ENCODE results near the gene WAPL. TPM values are rescaled to one million over a fixed set of nuclear protein-coding genes. Genes with fewer than 3 reads are reported as not detected.

Gene WAPL
- total RNA-seq, 2 donors from 2014 or later = 19.5 to 20.2 TPM

DNA sequence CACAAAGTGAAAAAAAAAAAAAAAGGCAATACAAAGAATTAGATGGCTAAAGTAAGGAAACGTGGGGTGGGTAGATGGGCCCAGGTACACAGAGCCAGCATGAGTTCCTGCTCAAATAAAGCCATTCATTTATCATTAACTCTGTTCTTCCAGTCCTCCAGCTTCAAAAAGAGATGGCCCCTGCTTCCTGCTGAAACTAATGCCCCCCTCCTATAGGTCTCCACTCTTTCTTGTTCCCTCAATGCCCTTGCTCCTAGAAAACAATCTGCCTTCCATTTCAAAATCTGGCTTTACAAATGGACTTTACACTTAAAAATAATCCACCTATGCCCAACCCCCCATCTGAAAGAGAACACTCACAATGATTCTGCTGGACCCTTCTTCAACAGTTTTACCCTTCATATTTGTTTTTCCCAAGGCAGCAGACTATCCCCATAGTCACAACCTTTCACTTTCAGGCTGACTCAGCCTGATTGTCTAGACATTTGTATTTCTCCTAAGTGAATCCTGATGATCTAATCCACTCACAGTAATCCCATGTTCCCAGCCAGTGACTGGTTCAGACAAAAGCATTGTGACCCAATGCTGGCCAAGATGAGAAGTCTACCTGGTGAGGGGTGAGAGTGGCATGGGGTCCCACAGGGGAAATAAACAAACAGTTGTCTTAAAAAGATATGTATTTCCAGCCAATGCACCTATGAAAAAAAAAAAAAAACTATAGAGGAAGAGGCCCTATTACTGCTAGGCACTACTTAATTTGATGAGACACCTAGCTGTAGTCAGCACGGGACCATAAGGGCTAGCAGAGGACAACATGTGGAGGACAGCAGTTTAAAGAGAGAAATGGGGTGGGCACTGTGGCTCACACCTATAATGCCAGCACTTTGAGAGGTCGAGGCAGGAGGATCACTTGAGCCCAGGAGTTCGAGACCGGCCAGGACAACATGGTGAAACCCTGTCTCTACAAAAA lies 80.4 kb downstream of the WAPL start:
- TF ChIP-seq, protein P1, sequence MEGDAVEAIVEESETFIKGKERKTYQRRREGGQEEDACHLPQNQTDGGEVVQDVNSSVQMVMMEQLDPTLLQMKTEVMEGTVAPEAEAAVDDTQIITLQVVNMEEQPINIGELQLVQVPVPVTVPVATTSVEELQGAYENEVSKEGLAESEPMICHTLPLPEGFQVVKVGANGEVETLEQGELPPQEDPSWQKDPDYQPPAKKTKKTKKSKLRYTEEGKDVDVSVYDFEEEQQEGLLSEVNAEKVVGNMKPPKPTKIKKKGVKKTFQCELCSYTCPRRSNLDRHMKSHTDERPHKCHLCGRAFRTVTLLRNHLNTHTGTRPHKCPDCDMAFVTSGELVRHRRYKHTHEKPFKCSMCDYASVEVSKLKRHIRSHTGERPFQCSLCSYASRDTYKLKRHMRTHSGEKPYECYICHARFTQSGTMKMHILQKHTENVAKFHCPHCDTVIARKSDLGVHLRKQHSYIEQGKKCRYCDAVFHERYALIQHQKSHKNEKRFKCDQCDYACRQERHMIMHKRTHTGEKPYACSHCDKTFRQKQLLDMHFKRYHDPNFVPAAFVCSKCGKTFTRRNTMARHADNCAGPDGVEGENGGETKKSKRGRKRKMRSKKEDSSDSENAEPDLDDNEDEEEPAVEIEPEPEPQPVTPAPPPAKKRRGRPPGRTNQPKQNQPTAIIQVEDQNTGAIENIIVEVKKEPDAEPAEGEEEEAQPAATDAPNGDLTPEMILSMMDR (IDR thresholded peaks at IDR 0.05) = no peak
- Histone ChIP-seq H3K4me3 (no peak overlapping the region), H3K27me3 (no peaks in the 10 kb centered on the region), H3K9me3 (no peaks in the 10 kb centered on the region), H3K36me3 (peaks cover 78% of the 10 kb centered on the region), H3K4me1 (no peaks in the 10 kb centered on the region), H3K27ac (no peak overlapping the region)
- no peak for DNase-seq (ENCODE audit: low spot score)

GRCh38 chr10:86439544-86439943 lies 82.0 kb downstream of the WAPL start:
- Histone ChIP-seq H3K9me3 (no peaks in the 10 kb centered on the region), H3K4me3 (no peak overlapping the region), H3K4me1 (no peaks in the 10 kb centered on the region), H3K36me3 (peaks cover 74% of the 10 kb centered on the region), H3K27me3 (no peaks in the 10 kb centered on the region), H3K27ac (no peak overlapping the region)
- DNase-seq (ENCODE audit: low spot score) = peak; percentile 90
- TF ChIP-seq, protein P1 (IDR thresholded peaks at IDR 0.05) = no peak

- no peak for DNase-seq (ENCODE audit: low spot score)
- H3K27ac ChIP-seq = no peak overlapping the region
- TF ChIP-seq, protein P1 (IDR thresholded peaks at IDR 0.05) = no peak
- peaks cover 61% of the 10 kb centered on the region for H3K36me3 ChIP-seq
- no peaks in the 10 kb centered on the region for H3K9me3 ChIP-seq
- H3K27me3 ChIP-seq = no peaks in the 10 kb centered on the region
- H3K4me3 ChIP-seq = no peak overlapping the region
- H3K4me1 ChIP-seq = no peaks in the 10 kb centered on the region
Measured at GRCh38 chr10:86438091-86438749, 83.4 kb downstream of the WAPL start.

GRCh38 chr10:86437447-86437846 lies 84.1 kb downstream of the WAPL start:
- no peaks in the 10 kb centered on the region for H3K9me3 ChIP-seq
- TF ChIP-seq, protein P1 (IDR thresholded peaks at IDR 0.05) = no peak
- H3K4me1 ChIP-seq = no peaks in the 10 kb centered on the region
- H3K4me3 ChIP-seq = no peak overlapping the region
- no peak for DNase-seq (ENCODE audit: low spot score)
- H3K27me3 ChIP-seq = no peaks in the 10 kb centered on the region
- H3K36me3 ChIP-seq = peaks cover 53% of the 10 kb centered on the region
- no peak overlapping the region for H3K27ac ChIP-seq

GRCh38 chr10:86436963-86437362 lies 84.6 kb downstream of the WAPL start:
- H3K27ac ChIP-seq = no peak overlapping the region
- no peak for DNase-seq (ENCODE audit: low spot score)
- H3K4me1 ChIP-seq = no peaks in the 10 kb centered on the region
- no peaks in the 10 kb centered on the region for H3K9me3 ChIP-seq
- H3K4me3 ChIP-seq = no peak overlapping the region
- TF ChIP-seq, protein P1 (IDR thresholded peaks at IDR 0.05) = no peak
- no peaks in the 10 kb centered on the region for H3K27me3 ChIP-seq
- H3K36me3 ChIP-seq = peaks cover 48% of the 10 kb centered on the region

Data from right atrium auricular region (tissue), 2 donors.